GM19395 (cell line): ENCODE data around the gene PRR4.

ENCODE experiments used
- ATAC-seq: cut with Tn5 transposase; IDR thresholded peaks from one replicate; pipeline ENCODE4 v1.9.1; 2021; ENCODE audit warnings: mild to moderate bottlenecking, moderate library complexity; ENCODE audit not compliant: unreplicated experiment

The PRR4 gene, protein sequence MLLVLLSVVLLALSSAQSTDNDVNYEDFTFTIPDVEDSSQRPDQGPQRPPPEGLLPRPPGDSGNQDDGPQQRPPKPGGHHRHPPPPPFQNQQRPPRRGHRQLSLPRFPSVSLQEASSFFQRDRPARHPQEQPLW

DNA sequence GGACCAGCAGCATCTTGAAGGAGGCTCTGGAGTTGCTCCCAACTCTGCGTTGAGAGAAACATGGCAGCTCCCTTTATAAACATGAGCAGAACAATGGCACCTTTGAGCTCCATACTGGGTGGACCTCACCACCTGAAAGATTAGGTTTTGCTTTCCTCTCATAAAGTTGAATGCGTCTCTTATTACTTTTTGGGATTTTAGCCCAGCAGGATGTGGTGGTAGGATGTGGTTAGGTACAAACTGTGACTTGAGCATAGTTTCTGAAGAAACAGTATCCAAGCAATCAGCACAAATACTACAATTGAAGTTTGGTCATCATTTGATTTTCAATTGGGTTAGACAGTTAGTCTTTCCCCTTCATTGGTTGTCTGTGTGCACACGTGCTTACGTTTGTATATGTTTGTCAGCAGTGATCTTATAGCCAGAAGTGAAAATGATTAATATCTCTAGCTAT is at the start of gene PRR4:
Gene PRR4 (minus strand): TSS at position 51 of the 454 bp plus-strand sequence. CDS start 38 bp downstream, at position 13.
- ATAC-seq, result no peak

DNA sequence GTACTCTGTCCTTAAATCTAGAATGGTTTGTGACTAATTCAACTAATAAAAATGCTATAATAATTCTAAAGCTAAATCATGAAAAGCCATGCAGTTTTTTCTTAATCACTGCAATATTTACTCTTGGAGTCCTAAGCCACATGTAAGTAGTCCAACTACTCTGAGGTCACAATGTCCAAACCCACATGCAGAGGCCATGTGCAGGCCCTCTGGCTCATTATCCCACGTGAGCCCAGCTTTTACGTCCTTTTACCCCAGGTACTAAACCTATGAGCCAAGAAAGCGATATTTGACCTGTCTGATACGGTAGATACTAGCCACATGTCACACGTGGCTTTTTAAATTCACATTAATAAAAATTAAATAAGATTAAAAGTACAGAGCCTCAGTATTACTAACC is 47.6 kb upstream of the PRR4 start:
- ATAC-seq, result no peak

DNA sequence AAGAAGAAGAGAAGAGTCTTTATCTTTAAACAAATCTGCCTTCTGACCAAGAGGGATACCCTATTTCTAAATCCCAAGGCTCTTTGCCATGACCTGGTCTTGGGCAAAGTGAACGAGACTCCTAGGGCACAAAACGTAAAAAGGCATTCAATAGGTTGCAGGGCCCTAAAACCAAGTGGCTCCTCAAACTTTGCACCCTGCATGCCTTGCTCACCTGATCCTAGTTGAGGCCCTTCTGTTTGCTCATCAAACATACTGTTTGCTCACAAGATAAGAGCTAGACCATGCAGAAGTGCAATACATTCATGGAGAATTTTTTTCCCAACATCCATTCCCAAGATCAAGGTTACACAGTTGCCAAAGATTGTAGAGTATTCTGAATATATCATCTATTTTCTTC is 42.7 kb upstream of the PRR4 start:
- ATAC-seq, result no peak

DNA sequence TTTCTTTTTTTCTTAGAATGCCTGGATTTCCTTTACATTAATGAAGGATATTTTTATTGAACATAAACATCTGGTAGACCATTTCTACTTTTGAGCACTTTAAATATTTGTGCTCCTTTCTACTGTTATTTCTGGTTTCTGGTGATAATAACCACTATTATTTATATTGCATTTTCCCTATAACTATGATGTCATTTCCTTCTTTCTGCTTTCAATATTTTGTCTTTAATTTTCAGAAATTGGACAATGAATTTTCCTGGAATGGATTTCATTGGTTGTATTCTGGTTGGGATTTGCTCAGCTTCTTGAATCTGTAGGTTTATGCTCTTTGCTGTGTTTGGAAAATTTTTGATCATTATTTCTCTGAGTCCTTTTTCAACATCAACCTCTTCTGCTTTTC is 40.0 kb upstream of the PRR4 start:
- no peak for ATAC-seq

DNA sequence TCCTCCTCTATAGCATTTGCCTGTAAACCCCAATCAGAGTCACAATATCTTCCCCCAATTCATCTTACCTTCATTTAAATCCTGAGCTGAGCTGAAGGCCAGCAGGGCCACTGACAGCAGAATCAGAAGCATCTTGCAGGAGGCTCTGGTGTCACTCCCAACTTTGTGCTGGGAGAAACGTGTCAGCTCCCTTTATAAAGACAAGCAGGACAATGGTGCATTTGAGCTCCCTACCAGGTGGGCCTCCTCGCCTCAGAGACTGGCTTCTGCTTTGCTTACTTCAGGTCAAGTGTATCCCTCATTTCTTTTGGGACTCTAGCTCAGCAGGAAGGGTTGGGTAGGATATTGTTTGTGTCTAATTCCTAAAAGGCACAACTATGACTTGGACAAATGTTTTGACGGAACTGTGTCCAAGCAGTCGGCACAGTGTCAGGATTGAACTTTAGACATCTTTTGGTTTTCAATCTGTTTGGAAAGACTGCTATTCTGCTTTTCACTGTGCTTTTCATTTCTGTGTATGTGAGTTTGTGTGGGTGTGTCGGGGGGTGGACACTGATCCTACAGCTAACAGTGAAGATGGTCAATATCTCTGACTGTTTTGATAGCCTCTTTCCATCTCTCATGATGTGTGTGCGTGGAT is 34.9 kb upstream of the PRR4 start, which contains the start of gene PRH1:
Gene PRH1 (minus strand): TSS at position 170 of the 640 bp plus-strand sequence. CDS start 38 bp downstream, at position 132.
- no peak for ATAC-seq

DNA sequence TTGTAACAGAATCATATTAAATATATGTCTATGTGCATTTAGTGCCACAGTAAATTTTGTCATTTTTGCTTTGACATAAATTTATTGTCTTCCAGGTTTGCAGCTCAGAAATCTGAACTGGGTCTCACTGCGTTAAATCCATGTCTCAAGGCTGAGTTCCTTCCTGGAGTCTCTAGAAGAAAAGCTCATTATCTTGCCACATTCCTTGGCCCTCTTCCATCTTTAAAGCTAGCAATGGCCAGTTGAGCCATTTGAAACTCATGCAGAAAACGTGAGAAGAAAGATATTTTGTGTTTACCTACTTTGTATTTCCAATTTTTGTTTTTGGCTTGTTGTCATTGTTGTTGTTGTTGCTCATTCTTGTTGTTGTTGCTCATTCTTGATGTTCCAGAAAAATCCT is 24.1 kb upstream of the PRR4 start:
- no peak for ATAC-seq

DNA sequence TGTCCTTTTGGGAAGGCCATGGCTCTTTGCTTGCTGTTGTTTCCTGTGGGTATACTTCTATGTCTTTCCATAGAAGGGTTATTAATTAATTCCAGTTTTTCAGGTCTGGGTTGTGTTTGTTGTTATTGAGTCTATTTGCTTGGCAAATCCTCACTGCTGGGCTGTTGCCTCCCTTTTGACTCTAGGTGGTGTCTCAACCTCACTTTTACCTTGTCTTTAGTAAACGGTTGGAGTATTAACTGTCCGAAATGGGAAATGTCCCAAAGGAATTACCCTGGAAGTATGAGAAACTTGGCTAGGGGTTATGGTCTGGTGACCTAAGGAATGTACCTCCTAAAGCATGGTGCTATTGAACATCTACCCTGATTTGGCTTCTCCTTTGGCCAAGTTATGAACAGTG is 18.1 kb upstream of the PRR4 start:
- ATAC-seq, result no peak

DNA sequence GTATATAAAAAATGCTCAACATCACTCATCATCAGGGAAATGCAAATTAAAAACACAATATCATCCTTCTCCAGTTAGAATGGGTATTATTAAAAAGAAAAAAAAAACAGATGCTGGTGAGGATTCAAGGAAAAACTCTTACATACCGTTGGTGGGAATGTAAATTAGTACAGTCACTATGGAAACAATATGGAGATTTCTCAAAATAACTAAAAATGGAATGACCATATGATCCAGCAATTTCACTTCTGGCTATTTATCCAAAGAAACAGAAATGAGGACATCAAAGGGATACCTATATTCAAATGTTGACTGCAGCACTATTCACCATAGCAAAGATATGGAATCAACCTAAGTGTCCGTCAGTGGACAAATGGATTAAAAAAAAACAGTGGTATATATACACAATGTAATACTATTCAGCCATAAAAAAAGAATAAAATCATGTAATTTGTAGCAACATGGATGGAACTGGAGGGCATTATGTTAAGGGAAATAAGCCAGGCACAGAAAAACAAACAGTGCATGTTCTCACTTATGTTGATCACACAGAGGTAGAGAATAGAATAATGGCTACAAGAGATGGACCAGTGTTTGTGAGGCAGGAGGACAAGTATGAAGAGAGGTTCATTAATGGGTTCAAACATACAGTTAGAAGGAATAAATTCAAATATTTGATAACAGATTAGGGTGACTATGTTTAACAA is 14.4 kb upstream of the PRR4 start:
- ATAC-seq, result no peak

DNA sequence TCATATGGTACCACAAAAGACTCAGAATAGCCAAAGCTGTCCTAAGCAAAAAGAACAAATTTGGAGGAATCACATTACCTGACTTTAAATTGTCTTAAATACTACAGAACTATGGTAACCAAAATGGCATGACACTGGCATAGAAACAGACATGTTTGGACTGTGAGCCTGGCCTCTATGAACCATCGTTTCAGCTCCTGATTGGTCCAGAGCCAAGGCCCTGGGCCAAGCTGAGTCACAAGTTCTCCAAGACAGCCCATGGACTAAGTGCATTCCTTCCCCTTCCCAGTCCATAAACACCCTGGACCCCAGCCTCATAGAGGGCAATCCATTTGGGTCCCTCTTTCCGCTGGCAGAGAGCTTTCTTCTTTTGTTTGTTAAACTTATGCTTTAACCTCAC is 12.1 kb upstream of the PRR4 start:
- no peak for ATAC-seq

DNA sequence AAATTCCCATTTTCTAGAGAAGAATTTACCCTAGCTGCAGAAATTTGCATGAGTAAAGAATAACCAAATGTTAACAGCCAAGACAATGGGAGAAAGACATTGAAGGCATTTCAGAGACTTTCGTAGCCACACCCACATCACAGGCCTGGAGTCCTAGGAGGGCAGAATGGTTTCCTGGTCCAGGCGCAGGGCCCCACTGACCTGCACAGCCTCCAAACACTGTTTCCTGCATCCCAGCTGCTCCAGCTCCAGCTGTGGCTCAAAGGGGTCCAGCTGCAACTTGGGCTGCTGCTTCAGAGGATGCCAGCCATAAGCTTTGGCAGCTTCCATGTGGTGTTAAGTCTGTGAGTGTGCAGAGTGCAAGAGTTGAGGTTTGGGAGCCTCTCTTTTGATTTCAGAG is 6.5 kb upstream of the PRR4 start:
- no peak for ATAC-seq

DNA sequence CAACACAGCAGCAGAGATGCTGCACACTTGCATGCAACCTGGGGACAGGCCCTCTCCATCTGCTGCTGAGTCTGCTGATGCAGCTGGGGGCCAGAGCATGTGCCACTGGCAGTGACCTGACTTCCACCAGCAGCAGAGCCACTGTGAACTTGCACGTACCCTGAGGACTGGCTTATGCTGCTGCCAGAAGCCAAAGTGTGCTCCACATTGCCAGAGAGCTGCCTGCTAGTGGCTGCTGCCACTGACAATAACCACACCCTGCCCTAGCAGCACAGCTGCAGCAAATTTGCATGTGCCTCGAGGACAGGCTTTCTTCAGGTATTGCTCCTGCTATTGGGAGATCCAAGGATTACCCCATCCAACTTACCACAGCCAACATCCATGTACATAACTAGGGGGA is 4.5 kb upstream of the PRR4 start:
- ATAC-seq, result no peak

DNA sequence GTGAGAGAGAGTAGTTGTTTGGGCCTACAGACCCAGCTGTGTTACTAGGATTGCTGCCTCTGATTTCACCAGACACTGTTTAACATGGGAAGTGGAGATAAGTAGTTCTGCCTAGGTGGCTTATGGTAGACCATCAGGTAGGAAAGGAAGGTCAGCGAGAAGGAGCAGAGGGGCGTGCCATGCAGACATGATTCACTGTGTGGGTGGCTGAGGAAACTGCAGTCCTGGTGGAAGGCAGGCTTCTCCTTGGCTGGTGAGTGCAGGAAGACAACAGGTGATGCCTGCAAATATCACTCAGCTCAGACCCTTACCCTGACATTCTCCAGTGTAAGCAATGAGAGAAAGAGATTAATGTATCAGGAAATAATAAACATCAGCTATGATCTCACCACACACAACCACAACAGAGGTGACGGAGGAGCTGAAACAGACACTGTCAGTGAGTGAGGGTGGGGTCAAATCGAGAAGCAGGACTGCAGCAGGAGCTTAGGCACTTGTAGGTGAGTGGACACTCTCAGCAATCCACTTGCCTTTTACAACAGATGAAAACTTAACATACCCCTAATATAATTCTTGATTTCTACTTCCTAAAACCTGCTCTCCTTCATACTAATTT is 2.1 kb upstream of the PRR4 start:
- ATAC-seq, result no peak

DNA sequence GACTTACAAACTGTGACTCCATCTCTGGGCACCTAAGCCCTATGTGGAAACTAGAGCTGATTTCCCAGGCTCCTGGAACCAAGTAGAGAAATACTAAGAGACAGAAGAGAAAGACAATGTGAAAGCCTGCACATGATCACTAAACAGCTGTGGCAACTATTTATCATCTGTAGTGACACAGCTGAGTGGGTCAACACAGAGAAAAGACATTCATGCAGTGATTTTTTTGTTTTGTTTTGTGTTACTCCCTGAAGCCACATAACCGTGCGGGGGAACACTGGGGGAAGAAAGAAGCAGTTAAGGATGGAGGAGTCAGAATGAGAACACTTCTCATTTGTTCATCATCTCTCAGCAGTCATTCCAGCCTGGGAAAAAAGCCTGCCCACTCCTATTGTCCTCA is 1.5 kb downstream of the PRR4 start:
- ATAC-seq, result no peak

DNA sequence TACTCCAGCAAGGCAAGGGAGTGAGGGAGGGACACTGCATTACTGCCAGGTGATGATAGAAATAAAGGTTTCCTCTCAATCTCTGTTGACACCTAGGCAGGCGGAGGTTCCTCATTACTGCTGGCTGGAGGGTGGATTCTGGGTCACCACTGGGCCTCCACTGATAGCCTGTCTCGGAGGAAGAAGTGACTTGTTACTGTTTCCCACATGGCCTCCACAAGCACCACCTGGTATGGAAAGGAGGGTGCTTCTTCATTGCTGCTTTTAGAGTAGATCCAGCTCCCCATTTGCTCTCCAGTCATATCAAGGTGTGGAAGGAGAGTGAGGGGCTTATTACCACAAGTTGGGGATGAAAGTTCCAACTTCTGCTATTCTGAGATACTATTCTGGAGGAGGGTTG is 6.4 kb downstream of the PRR4 start:
- ATAC-seq, result no peak

DNA sequence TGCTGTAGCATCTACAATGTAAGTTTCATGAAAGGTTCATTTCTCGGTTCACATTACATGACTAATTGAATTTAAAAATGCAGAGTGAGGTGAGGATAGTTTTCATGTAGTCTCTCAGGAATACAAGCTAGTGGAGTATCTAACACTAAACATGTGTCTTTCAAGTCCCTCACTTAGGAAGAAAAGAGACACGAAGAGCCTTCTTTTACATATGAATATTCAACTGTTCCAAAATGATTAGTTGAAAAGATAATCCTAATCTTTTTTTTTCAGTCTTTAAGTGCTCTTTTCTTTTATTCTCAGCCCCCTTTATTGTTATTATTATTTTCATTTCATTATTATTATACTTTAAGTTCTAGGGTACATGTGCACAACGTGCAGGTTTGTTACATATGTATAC is 10.8 kb downstream of the PRR4 start:
- no peak for ATAC-seq

DNA sequence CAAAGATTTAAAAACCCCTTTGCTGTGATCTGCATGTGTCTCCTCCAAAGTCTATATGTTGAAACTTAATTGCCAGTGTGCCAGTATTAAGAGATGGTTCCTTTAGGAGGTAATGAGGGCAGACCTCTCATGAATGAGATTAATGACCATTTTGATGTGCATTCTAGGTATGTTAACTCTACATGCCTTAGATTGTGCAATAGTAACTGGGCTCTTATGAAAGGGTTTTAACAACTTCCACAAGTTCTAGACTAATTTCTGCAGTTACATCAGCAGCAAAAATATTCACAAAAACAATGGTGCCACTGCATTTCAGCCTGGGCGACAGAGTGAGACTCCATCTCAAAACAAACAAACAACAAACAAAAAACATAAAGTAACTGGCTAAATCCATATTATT is 19.3 kb downstream of the PRR4 start:
- no peak for ATAC-seq

DNA sequence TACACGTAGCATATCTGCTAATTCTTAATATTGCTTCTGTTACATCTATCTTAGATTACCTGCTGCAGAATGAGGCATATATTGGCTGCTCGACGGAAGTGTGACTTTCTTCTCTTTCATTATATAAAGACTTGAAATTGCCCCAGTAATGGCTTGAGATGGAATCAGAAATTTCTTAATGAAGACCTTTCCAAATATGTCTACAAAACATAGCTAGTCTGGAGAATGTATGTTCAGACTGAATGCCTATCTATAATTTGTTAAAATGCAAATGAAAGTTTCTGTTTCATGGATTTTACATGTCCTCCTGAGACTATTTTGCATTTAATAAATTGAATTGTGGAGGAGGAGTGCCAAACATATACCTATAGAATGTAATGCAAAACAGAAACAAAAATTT is 23.0 kb downstream of the PRR4 start, which contains the start of gene TAS2R10:
Gene TAS2R10 (minus strand): TSS at position 101 of the 400 bp plus-strand sequence. CDS start 89 bp downstream, at position 12.
- no peak for ATAC-seq

DNA sequence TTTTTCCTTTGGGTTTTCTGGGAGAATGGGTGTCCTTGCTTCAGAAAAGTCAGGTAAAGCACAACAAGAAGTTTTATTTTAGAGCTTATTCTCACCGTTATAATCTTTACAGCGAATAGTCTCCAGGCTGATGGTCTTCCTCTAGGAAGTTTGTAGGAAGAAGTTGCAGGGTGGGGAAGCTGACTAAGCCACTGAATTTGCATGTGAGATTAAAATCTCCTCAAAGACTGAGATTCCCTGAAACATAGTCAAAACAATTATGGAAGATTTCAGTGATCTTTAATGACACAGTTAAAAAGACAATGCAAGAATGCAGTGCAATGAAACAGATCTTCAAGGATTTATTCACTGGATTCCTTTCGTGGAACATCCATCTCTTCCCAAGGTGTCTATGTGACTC is 24.3 kb downstream of the PRR4 start:
- ATAC-seq, result no peak

DNA sequence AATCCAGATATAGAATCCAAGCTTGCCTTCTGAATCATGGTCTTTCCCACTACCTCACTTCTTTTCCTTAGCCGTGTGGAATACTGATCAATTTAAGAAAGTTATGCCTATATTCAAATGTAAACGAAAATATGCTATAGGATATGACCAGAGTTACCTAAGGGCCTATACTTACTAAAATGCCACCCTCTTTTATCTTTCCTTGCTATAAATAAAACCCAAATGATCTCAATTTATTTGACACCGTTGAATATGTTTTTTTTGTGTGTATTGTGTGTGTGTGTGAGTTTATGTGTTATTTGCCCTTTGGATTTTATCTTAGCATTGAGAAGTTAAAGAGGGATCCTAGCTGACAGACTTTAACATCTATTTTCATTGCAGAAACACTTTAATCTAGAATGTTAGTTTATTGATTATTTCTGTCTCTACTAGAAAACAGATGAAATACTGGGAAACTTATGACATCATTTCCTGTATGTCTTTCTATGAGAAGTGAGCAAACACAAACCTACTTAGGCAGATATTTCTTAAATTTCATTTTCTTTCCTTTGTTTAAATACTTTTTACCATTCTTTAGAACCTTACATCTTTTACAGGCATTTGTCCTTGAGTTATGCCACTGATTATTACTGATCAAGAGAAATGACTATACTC is 37.3 kb downstream of the PRR4 start:
- no peak for ATAC-seq

DNA sequence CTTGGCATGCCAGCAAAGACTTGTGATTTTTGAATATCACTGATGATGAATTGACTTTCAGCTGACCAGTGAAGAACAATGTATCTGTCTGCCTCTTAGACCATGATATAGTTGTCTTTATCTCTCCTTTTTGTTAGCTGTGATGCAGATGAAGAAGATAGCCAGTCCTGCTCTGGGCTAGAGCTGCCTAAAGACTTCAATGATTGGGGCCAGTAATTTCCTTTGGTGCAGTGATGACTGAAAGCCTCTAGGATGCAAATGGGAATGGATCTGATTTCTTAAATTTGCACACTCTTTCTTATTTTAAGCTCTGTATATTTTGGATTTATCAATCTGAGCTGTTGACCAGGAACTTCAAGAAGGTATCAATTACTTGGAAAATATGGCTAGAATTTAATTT is 39.2 kb downstream of the PRR4 start, which contains the start of gene TAS2R9:
Gene TAS2R9 (minus strand): TSS at position 101 of the 400 bp plus-strand sequence. CDS start 93 bp downstream, at position 8.
- no peak for ATAC-seq

DNA sequence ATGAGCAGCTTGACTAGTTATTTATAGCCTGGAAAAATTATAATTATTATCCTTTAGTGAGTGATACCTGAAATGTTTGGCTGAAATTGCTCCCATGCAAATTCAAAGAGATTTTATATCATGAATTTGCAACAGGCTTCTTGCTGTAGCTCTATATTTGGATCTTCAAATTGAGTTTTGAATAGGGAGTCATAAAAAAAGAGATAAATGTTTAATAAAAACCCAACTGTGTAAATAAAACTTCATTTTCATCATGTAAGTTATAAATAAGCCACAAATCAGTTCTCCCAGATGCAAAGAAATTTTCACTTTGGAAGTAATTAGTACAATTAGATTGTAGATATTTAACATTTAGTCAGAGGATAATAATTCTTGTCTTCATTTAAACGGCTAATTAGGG is 42.1 kb downstream of the PRR4 start, which contains the start of gene TAS2R8:
Gene TAS2R8 (minus strand): TSS at position 101 of the 400 bp plus-strand sequence. CDS start 306 bp downstream, outside the sequence.
- no peak for ATAC-seq
